Frontal cortex (tissue), 4 donors: ENCODE measurements around the gene ESPL1. TPM values are rescaled to one million over a fixed set of nuclear protein-coding genes. Genes with fewer than 3 reads are reported as not detected.

Experiments used
- DNase-seq, 2 donors: peaks; one replicate each; pipeline ENCODE4 v3.0.0; 2012; ENCODE audit warnings: low spot score in 2 of 2
- FAIRE-seq: peaks from 2 replicates; lab custom pipeline; 2012; peaks lifted over from hg19 to GRCh38; lab: Jason Lieb, UNC
- total RNA-seq: library from RNA; depleted of rRNA; stranded (reverse); fragments of >200 nt; gene quantifications from one replicate; pipeline ENCODE4 v1.2.3, GENCODE V29; 2014
- donor health status: control.
- donor health status: control.
- donor health status: control.

Gene ESPL1
- total RNA-seq, 1 donor from 2014 or later = 1.2 TPM

GRCh38 chr12:53230108-53230845, 37.8 kb upstream of the ESPL1 start:
- FAIRE-seq (no peak), DNase-seq (no peak)

GRCh38 chr12:53231671-53231920, 36.5 kb upstream of the ESPL1 start:
- DNase-seq (no peak), FAIRE-seq (no peak)

GRCh38 chr12:53231921-53232645, 36.0 kb upstream of the ESPL1 start, which contains the start of gene RARG:
Gene RARG (minus strand): TSS chr12:53232209. CDS start chr12:53227545, 4,664 bp downstream.
- DNase-seq = peak in 1 of 2 donors; percentile 76
- no peak for FAIRE-seq

- FAIRE-seq = no peak
- DNase-seq = no peak
Measured at GRCh38 chr12:53232646-53233461, 35.2 kb upstream of the ESPL1 start.

- DNase-seq (no peak), FAIRE-seq (no peak)
Measured at GRCh38 chr12:53233671-53234121, 34.4 kb upstream of the ESPL1 start.

- FAIRE-seq (no peak), DNase-seq (no peak)
Measured at GRCh38 chr12:53234271-53234914, 33.7 kb upstream of the ESPL1 start.

GRCh38 chr12:53235164-53235563, 32.9 kb upstream of the ESPL1 start:
- DNase-seq (no peak), FAIRE-seq (no peak)

- FAIRE-seq = no peak
- DNase-seq = no peak
Measured at GRCh38 chr12:53235742-53236442, 32.2 kb upstream of the ESPL1 start.

GRCh38 chr12:53236443-53237111, 31.5 kb upstream of the ESPL1 start:
- DNase-seq (no peak), FAIRE-seq (no peak)

- no peak for FAIRE-seq
- no peak for DNase-seq
Measured at GRCh38 chr12:53239643-53240258, 28.3 kb upstream of the ESPL1 start.

GRCh38 chr12:53241623-53242412, 26.3 kb upstream of the ESPL1 start:
- FAIRE-seq = no peak
- DNase-seq = no peak

GRCh38 chr12:53244337-53244736, 23.8 kb upstream of the ESPL1 start:
- FAIRE-seq (no peak), DNase-seq (no peak)

GRCh38 chr12:53245286-53245685, 22.8 kb upstream of the ESPL1 start:
- FAIRE-seq = no peak
- no peak for DNase-seq

- no peak for FAIRE-seq
- peak; percentile 92 to 94 for DNase-seq
Measured at GRCh38 chr12:53251477-53252348, 16.4 kb upstream of the ESPL1 start.

GRCh38 chr12:53252349-53252916, 15.7 kb upstream of the ESPL1 start:
- FAIRE-seq (no peak), DNase-seq (peak in 1 of 2 donors; percentile 41)

GRCh38 chr12:53253298-53253697, 14.8 kb upstream of the ESPL1 start:
- FAIRE-seq (no peak), DNase-seq (no peak)
